ENCODE data around the gene RPSA. TPM values are rescaled to one million over a fixed set of nuclear protein-coding genes. Genes with fewer than 3 reads are reported as not detected.

The RPSA gene
- total and polyA plus RNA-seq, 2 experiments from 2014 or later: 1,591 to 1,827 TPM

GRCh38 chr3:39383881-39384664 lies 22.4 kb upstream of the RPSA start:
- ATAC-seq: peak; percentile 89
- H3K36me3 Mint-ChIP-seq (ENCODE audit: low read depth): peaks cover 7% of the 10 kb centered on the region; the same call in 1 of the 3 replicates
- H3F3A ChIP-seq (replicated peaks; ENCODE audit: low read depth): no peaks in the 10 kb centered on the region

DNA sequence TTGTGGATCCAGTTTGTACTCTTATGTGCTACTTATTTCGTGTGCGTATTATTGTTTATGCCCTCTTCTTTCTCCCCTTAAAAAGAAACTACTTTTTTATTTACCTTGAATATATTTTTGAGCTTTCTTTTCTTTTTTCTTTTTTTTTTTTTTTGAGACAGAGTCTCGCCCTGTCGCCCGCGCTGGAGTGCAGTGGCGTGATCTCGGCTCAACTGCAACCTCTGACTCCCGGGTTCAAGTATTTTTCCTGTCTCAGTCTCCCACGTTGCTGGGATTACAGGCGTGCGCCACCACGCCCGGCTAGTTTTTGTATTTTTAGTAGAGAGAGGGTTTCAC lies 21.9 kb upstream of the RPSA start:
- H3K9me2 ChIP-seq (ENCODE audit: insufficient read depth): no peaks in the 10 kb centered on the region
- Mint-ChIP-seq H3K9me3 (no peaks in the 10 kb centered on the region; the same call in 2 of the 3 replicates), H3K27me3 (ENCODE audit: insufficient read depth, low read depth, poor library complexity) (peaks cover 6% of the 10 kb centered on the region), H3K36me3 (ENCODE audit: low read depth) (peaks cover 11% of the 10 kb centered on the region), H3K4me3 (peak overlapping the region; percentile 99), H3K4me1 (peaks cover 39% of the 10 kb centered on the region), H3K27ac (peak overlapping the region; percentile 87; the same call in 1 of the 2 replicates)
- peak overlapping the region; percentile 80 for H3K4me2 ChIP-seq
- H3K36me3 ChIP-seq (ENCODE audit: insufficient read depth): no peaks in the 10 kb centered on the region
- peaks cover 57% of the 10 kb centered on the region for H3K79me2 ChIP-seq (replicated peaks; ENCODE audit: insufficient read depth)
- peak overlapping the region; percentile 77; the same call in 1 of the 2 replicates for H3K27ac ChIP-seq (ENCODE audit: low read depth)
- peak overlapping the region; percentile 88 for H3K4me3 ChIP-seq
- ATAC-seq (no peak), DNase-seq (ENCODE audit: low spot score) (no peak)
- no peaks in the 10 kb centered on the region for H3K27me3 ChIP-seq (ENCODE audit: insufficient read depth)
- H3K4me1 ChIP-seq (ENCODE audit: insufficient read depth): peaks cover 26% of the 10 kb centered on the region
- TF ChIP-seq ZNF331 (CRISPR knock-in tag; IDR thresholded peaks at IDR 0.05; ENCODE audit: low read depth) (no peak), JUNB (IDR thresholded peaks at IDR 0.05; ENCODE audit: unreplicated experiment) (no peak), ZNF114 (CRISPR knock-in tag; IDR thresholded peaks at IDR 0.05) (no peak), CREB1 (CRISPR knock-in tag; IDR thresholded peaks at IDR 0.05; ENCODE audit: low read depth) (no peak)
- no peaks in the 10 kb centered on the region for H3F3A ChIP-seq (replicated peaks; ENCODE audit: low read depth)
- peaks cover 47% of the 10 kb centered on the region for H4K20me1 ChIP-seq (replicated peaks; ENCODE audit: insufficient read depth)
- H2AFZ ChIP-seq: no peak overlapping the region

More at GRCh38 chr3:39383881-39384664, 22.4 kb upstream of the RPSA start:
- Histone ChIP-seq H4K20me1 (replicated peaks; ENCODE audit: insufficient read depth) (peaks cover 42% of the 10 kb centered on the region), H3K79me2 (replicated peaks; ENCODE audit: insufficient read depth) (peaks cover 51% of the 10 kb centered on the region), H3K36me3 (ENCODE audit: insufficient read depth) (no peaks in the 10 kb centered on the region), H2AFZ (peak overlapping the region; percentile 91), H3K4me3 (peak overlapping the region; percentile 88), H3K4me1 (ENCODE audit: insufficient read depth) (peaks cover 26% of the 10 kb centered on the region), H3K9me2 (ENCODE audit: insufficient read depth) (no peaks in the 10 kb centered on the region), H3K27me3 (ENCODE audit: insufficient read depth) (no peaks in the 10 kb centered on the region), H3K27ac (ENCODE audit: low read depth) (peak overlapping the region; percentile 95), H3K4me2 (peak overlapping the region; percentile 96)
- peaks cover 39% of the 10 kb centered on the region for H3K4me1 Mint-ChIP-seq
- H3K27me3 Mint-ChIP-seq (ENCODE audit: insufficient read depth, low read depth, poor library complexity): peaks cover 6% of the 10 kb centered on the region
- H3K4me3 Mint-ChIP-seq: peak overlapping the region; percentile 99
- H3K9me3 Mint-ChIP-seq: no peaks in the 10 kb centered on the region; the same call in 2 of the 3 replicates
- H3K27ac Mint-ChIP-seq: peak overlapping the region; percentile 100
- DNase-seq (ENCODE audit: low spot score): peak; percentile 98
- peak; percentile 76 for TF ChIP-seq CREB1 (CRISPR knock-in tag; IDR thresholded peaks at IDR 0.05; ENCODE audit: low read depth)
- TF ChIP-seq NANOG (IDR thresholded peaks at IDR 0.05; ENCODE audit: borderline replicate concordance): no peak
- TF ChIP-seq POLR2AphosphoS5 (IDR thresholded peaks at IDR 0.05; ENCODE audit: low read depth): peak; percentile 72

DNA sequence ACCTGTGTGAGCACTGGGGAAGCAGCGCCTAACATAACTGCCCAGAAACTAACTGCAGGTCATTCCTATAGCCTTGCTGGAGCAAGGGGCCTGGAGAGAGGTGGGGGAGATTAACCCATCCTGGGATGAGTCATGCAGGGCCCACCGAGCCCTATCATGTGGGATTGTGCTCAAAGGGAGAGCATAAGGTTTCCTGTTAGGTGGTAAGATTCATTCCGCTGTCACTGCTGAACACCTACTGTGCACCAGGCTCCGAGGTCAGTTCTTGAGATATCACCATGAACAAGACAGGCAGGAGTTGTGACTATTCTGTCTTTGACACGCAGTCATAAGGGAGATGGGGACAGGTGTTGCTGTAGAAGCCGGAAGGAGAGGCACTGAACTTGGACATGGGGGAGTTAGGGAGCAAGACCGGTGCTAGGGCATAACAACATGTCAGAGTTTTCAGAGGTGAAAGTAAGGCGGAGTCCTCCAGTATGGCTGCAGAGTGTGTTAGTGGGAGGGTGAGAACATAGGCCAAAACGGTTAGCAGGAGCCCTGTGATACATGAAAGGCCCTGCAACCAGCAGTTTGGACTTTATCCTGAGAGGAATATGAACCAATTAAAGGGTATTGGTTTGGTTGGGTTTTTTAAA lies 20.9 kb upstream of the RPSA start:
- DNase-seq (ENCODE audit: low spot score) (no peak), ATAC-seq (no peak)
- Histone ChIP-seq H3K4me2 (peak overlapping the region; percentile 80), H3K4me3 (peak overlapping the region; percentile 88; the same call in 1 of the 2 replicates), H3K79me2 (replicated peaks; ENCODE audit: insufficient read depth) (peaks cover 66% of the 10 kb centered on the region), H3K27me3 (ENCODE audit: insufficient read depth) (no peaks in the 10 kb centered on the region), H3K27ac (ENCODE audit: low read depth) (no peak overlapping the region), H4K20me1 (replicated peaks; ENCODE audit: insufficient read depth) (peaks cover 47% of the 10 kb centered on the region), H3K9me2 (ENCODE audit: insufficient read depth) (no peaks in the 10 kb centered on the region), H3K36me3 (ENCODE audit: insufficient read depth) (peaks cover 7% of the 10 kb centered on the region; the same call in 1 of the 2 replicates), H3K4me1 (ENCODE audit: insufficient read depth) (peaks cover 26% of the 10 kb centered on the region), H3F3A (replicated peaks; ENCODE audit: low read depth) (no peaks in the 10 kb centered on the region), H2AFZ (no peak overlapping the region)
- H3K27ac Mint-ChIP-seq: no peak overlapping the region; the same call in 1 of the 2 replicates
- H3K4me3 Mint-ChIP-seq: peak overlapping the region; percentile 99
- H3K36me3 Mint-ChIP-seq (ENCODE audit: low read depth): peaks cover 17% of the 10 kb centered on the region
- H3K9me3 Mint-ChIP-seq: no peaks in the 10 kb centered on the region; the same call in 2 of the 3 replicates
- peaks cover 4% of the 10 kb centered on the region for H3K27me3 Mint-ChIP-seq (ENCODE audit: insufficient read depth, low read depth, poor library complexity)
- peaks cover 39% of the 10 kb centered on the region for H3K4me1 Mint-ChIP-seq
- TF ChIP-seq, protein P1, sequence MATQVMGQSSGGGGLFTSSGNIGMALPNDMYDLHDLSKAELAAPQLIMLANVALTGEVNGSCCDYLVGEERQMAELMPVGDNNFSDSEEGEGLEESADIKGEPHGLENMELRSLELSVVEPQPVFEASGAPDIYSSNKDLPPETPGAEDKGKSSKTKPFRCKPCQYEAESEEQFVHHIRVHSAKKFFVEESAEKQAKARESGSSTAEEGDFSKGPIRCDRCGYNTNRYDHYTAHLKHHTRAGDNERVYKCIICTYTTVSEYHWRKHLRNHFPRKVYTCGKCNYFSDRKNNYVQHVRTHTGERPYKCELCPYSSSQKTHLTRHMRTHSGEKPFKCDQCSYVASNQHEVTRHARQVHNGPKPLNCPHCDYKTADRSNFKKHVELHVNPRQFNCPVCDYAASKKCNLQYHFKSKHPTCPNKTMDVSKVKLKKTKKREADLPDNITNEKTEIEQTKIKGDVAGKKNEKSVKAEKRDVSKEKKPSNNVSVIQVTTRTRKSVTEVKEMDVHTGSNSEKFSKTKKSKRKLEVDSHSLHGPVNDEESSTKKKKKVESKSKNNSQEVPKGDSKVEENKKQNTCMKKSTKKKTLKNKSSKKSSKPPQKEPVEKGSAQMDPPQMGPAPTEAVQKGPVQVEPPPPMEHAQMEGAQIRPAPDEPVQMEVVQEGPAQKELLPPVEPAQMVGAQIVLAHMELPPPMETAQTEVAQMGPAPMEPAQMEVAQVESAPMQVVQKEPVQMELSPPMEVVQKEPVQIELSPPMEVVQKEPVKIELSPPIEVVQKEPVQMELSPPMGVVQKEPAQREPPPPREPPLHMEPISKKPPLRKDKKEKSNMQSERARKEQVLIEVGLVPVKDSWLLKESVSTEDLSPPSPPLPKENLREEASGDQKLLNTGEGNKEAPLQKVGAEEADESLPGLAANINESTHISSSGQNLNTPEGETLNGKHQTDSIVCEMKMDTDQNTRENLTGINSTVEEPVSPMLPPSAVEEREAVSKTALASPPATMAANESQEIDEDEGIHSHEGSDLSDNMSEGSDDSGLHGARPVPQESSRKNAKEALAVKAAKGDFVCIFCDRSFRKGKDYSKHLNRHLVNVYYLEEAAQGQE (IDR thresholded peaks at IDR 0.05; ENCODE audit: unreplicated experiment): no peak
- TF ChIP-seq CREB1 (CRISPR knock-in tag; IDR thresholded peaks at IDR 0.05; ENCODE audit: low read depth): no peak
- TF ChIP-seq ZNF114 (CRISPR knock-in tag; IDR thresholded peaks at IDR 0.05): no peak
- TF ChIP-seq, protein P2, sequence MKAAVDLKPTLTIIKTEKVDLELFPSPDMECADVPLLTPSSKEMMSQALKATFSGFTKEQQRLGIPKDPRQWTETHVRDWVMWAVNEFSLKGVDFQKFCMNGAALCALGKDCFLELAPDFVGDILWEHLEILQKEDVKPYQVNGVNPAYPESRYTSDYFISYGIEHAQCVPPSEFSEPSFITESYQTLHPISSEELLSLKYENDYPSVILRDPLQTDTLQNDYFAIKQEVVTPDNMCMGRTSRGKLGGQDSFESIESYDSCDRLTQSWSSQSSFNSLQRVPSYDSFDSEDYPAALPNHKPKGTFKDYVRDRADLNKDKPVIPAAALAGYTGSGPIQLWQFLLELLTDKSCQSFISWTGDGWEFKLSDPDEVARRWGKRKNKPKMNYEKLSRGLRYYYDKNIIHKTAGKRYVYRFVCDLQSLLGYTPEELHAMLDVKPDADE (IDR thresholded peaks at IDR 0.05): no peak
